Naive B cell (primary cell): ENCODE results near the gene C2orf76. TPM values are rescaled to one million over a fixed set of nuclear protein-coding genes. Genes with fewer than 3 reads are reported as not detected.
"Not testable (repeated sequence)": the region's sequence is repeated elsewhere in the genome, so short reads cannot be mapped to it uniquely, and the experiment has no call there.

Experiments
- ATAC-seq, 2 donors: fragments of 150-1000 bp; cut with Tn5 transposase; 2 replicates each; pipeline ENCODE4 v1.10.0; 2021; ENCODE audit warnings: low read depth in 2 of 2, mild to moderate bottlenecking in 2 of 2, moderate library complexity in 2 of 2
- DNase-seq: peaks from one replicate; pipeline ENCODE4 v3.0.0; 2022
- H3K27ac Mint-ChIP-seq, 6 donors: one replicate each; pipeline ENCODE4 v1.8.0; 2020 to 2022; ENCODE audit warnings: mild to moderate bottlenecking in 6 of 6, mixed read lengths in 6 of 6, moderate library complexity in 5 of 6, inconsistent platforms in 2 of 6
- H3K27me3 Mint-ChIP-seq, 3 donors: one replicate each; pipeline ENCODE4 v1.8.0; 2021 to 2022; ENCODE audit warnings: mixed read lengths in 3 of 3, mild to moderate bottlenecking in 1 of 3
- H3K36me3 Mint-ChIP-seq, 2 donors: one replicate each; pipeline ENCODE4 v1.8.0; 2020 to 2022; ENCODE audit warnings: mixed read lengths in 2 of 2, inconsistent platforms in 1 of 2, mild to moderate bottlenecking in 1 of 2
- H3K4me1 Mint-ChIP-seq, 3 donors: one replicate each; pipeline ENCODE4 v1.8.0; 2020 to 2022; ENCODE audit warnings: mixed read lengths in 3 of 3, inconsistent platforms in 1 of 3, mild to moderate bottlenecking in 1 of 3, moderate library complexity in 1 of 3
- H3K4me3 Mint-ChIP-seq, 8 donors: one replicate each; pipeline ENCODE4 v1.8.0; 2020 to 2022; ENCODE audit warnings: mild to moderate bottlenecking in 8 of 8, mixed read lengths in 8 of 8, moderate library complexity in 8 of 8, inconsistent platforms in 2 of 8
- H3K9me3 Mint-ChIP-seq, 7 donors: one replicate each; pipeline ENCODE4 v1.8.0; 2020 to 2022; ENCODE audit warnings: mixed read lengths in 7 of 7, mild to moderate bottlenecking in 5 of 7, inconsistent platforms in 2 of 7, moderate library complexity in 1 of 7
- polyA plus RNA-seq, 6 donors: library from polyadenylated mRNA; unstranded; fragments of 300-500 nt; fragmentation: Illumina TruSeq; gene quantifications; one replicate each; pipeline ENCODE4 v1.2.3, GENCODE V29; 2021; ENCODE audit warnings: low read depth in 6 of 6

Gene C2orf76
- polyA plus RNA-seq, 6 donors from 2014 or later = 19.2 to 29.0 (median 25.2) TPM

DNA sequence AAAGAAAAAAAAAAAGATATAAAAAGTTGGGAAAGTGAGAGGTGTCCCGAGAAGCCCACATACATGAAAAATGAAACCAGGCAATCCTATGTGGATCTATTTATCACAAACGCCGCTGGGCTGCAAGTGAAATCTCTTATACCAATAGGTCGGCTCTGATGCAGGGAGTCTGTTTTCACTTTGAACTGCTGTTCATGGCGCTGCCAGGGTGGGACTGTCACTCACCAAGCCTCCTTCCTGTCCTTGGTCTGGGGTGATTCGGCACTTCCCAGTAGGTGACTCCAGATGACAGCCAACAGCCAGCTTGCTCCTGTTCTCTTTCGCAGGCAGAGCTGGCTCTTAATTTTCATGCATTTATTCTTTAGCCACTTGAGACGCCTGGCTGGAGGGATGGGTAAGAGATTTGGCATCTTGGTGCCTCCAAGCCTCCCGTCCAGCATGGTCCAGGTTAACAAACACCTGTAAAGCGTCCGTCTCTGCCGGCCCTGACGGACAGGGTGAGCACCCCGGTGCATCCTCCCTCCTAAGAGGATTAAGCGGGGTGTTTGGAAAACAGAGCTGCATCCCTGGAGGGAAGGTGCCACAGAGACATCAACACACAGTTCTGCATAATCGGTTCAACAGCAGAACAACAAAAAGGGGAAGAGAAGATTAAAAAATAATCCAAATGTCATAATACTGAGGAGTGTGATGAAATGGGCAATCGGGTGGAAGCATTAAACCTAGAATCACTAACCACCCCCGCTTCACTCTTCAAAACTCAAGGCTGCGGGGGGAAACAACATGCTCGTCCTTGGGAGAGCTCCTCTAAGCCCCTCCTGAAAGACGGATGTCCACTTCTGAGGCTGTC is 84.3 kb downstream of the C2orf76 start:
- no peak overlapping the region for H3K4me3 Mint-ChIP-seq
- no peaks in the 10 kb centered on the region for H3K27me3 Mint-ChIP-seq
- H3K4me1 Mint-ChIP-seq = peaks cover 0 to 3% (median 0%) of the 10 kb centered on the region in 3 donors
- DNase-seq (no peak), ATAC-seq (no peak)
- H3K27ac Mint-ChIP-seq = peak overlapping the region in 1 of 6 donors; percentile 13
- no peaks in the 10 kb centered on the region for H3K36me3 Mint-ChIP-seq
- H3K9me3 Mint-ChIP-seq = peaks cover 0 to 5% (median 0%) of the 10 kb centered on the region in 7 donors

DNA sequence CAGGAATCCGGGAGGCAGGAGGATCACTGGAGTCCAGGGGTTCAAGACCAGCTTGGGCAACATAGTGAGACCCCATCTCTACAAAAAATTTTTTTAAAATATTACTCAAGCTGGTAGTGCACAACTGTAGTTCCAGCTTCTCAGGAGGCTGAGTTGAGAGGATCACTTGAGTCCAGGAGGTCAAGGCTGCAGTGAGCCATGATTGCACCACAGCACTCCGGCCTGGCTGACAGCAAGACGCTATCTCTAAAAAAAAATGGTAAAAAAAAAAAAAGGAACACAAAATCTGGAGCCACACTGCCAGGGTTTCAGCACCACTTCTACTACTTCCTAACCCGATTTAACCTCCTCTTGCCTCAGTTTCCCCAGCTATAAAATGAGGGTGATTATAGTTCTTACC is 86.0 kb downstream of the C2orf76 start:
- no peak overlapping the region for H3K27ac Mint-ChIP-seq
- H3K9me3 Mint-ChIP-seq = peaks cover 0 to 5% (median 0%) of the 10 kb centered on the region in 7 donors
- H3K4me3 Mint-ChIP-seq = no peak overlapping the region
- DNase-seq = no peak
- no peaks in the 10 kb centered on the region for H3K27me3 Mint-ChIP-seq
- peaks cover 0 to 3% (median 0%) of the 10 kb centered on the region in 3 donors for H3K4me1 Mint-ChIP-seq
- no peaks in the 10 kb centered on the region for H3K36me3 Mint-ChIP-seq
- ATAC-seq = no peak

DNA sequence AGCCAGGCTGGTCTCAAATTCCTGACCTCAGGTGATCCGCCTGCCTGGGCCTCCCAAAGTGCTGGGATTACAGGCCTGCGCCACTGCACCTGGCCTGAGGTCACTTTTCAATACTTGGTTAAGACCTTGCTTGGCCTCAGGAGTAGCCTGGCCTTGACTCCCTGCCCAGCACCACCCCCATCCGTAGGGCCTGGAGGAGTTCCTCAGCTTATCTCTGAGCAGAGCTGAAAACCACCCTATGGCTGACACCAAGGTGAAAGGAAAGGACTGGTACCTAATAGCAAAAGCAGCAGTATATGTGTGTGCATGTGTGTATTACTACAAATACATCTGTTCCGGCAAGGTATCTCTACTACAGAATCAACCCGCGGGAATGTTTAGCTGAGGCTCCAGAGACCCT is 87.0 kb downstream of the C2orf76 start:
- H3K27ac Mint-ChIP-seq = no peak overlapping the region

DNA sequence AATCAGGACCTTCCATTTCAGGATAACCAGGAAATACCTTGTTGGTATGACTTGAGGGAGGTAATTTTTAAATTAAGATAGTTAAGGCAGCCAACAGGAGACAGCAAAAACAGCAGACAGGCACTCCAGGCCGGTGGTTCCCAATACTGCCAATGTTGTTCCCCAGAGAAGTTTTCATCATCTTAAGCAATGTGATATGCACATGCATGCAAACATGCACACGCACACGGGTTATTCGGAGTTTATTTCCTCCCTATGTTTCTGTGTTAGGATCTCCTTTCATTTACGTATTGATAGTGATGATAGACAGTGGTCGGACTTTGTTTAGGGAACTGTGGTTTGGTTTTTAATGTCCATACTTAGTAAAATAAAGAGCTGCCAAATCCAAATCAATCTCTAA is 87.7 kb downstream of the C2orf76 start:
- Mint-ChIP-seq H3K36me3 (no peaks in the 10 kb centered on the region), H3K4me3 (no peak overlapping the region), H3K4me1 (peaks cover 0 to 3% (median 0%) of the 10 kb centered on the region in 3 donors), H3K27ac (peak overlapping the region in 1 of 6 donors; percentile 63), H3K9me3 (peaks cover 0 to 5% (median 0%) of the 10 kb centered on the region in 7 donors), H3K27me3 (no peaks in the 10 kb centered on the region)
- ATAC-seq (no peak), DNase-seq (no peak)

More for the DNA sequence above, 87.0 kb downstream of the C2orf76 start:
- no peak for ATAC-seq
- Mint-ChIP-seq H3K4me3 (no peak overlapping the region), H3K4me1 (peaks cover 0 to 3% (median 0%) of the 10 kb centered on the region in 3 donors), H3K27me3 (no peaks in the 10 kb centered on the region), H3K36me3 (no peaks in the 10 kb centered on the region), H3K9me3 (peaks cover 0 to 5% (median 0%) of the 10 kb centered on the region in 7 donors)
- DNase-seq = no peak

DNA sequence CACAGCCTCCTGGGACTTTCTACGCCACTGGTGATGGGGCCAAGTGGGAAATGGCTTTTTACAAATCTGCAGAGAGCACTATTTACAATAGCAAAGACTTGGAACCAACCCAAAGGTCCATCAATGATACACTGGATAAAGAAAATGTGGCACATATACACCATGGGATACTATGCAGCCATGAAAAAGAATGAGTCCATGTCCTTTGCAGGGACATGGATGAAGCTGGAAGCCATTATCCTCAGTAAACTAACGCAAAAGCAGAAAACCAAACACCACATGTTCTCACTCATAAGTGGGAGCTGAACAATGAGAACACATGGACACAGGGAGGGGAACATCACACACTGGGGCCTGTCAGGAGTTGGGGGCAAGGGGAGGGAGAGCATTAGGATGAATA is 88.2 kb downstream of the C2orf76 start:
- not testable (repeated sequence) for DNase-seq, H3K9me3 Mint-ChIP-seq, H3K4me1 Mint-ChIP-seq, ATAC-seq, H3K27me3 Mint-ChIP-seq, H3K4me3 Mint-ChIP-seq, H3K36me3 Mint-ChIP-seq
- H3K27ac Mint-ChIP-seq = peak overlapping the region in 1 of 6 donors; percentile 63

DNA sequence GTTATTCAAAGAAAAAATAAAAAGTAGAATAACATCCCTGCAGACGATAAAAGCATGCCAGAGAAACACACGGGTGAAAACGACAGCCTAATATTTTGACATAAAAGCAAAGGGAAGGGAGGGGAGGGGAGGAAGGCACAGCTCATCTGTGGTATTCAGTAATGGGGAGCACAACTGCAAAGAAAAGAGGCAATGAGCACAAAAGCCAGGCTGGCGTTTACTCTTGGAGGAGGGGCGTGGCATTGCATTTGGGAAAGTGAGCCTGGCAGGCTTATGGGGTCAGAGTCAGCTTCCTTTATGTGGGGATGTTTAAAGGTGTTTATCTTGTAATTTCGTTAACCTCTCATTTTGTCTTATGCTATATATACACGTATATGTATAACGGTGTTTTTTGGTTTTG is 89.8 kb downstream of the C2orf76 start:
- peaks cover 0 to 3% of the 10 kb centered on the region in 2 donors for H3K36me3 Mint-ChIP-seq
- DNase-seq (no peak), ATAC-seq (no peak)
- no peak overlapping the region for H3K4me3 Mint-ChIP-seq
- peaks cover 0 to 6% (median 0%) of the 10 kb centered on the region in 3 donors for H3K27me3 Mint-ChIP-seq
- H3K27ac Mint-ChIP-seq = no peak overlapping the region
- peaks cover 0 to 10% (median 7%) of the 10 kb centered on the region in 7 donors for H3K9me3 Mint-ChIP-seq
- peaks cover 0 to 3% (median 0%) of the 10 kb centered on the region in 3 donors for H3K4me1 Mint-ChIP-seq

DNA sequence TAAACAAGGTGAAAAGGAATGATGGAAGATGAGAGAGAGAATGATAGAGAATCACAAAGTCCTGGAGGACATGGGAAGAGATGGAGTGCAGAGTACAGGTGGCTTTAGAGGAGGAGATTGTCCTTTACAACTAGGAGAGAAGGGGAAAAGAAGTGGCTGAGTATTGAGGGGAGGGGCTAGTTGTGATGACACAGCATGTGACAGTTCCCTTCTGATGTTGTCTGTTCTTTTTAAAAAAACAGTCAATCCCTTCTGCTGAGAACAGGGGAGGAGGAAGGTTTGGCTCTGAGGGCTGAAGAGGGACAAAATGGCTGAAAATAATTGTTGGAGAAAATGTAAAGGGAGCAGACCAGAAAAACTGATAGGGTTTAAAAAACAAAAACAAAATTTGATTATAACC is 99.0 kb downstream of the C2orf76 start:
- Mint-ChIP-seq H3K9me3 (peaks cover 0 to 35% (median 6%) of the 10 kb centered on the region in 7 donors), H3K4me3 (no peak overlapping the region), H3K27ac (peak overlapping the region in 2 of 6 donors; percentile 60 to 87), H3K36me3 (peaks cover 0 to 4% of the 10 kb centered on the region in 2 donors), H3K27me3 (peaks cover 0 to 3% (median 1%) of the 10 kb centered on the region in 3 donors), H3K4me1 (no peaks in the 10 kb centered on the region)
- ATAC-seq (no peak), DNase-seq (no peak)

DNA sequence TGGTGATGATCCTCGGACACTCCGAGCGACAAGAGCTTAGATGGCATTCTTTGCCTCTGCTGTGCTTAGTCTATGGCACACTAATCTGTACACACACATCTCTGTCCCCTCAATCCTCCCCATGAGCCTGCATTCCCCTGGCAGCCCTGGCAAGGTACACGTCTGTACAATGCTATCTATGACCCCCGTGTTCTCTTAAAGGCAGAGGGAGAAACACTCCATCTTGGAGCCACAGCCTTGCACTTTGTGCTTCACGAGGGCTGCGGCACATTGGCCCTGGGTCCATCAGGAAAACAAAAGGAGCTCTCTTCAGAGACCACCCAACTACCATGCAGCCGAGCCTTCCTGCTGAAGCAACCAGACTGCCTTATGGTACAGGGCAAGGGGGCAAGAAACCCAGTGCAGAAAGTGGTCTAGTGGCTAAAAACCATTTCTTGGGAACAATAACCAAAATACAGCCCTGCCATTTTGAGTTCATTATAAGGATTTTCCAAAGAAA is 100.5 kb downstream of the C2orf76 start:
- Mint-ChIP-seq H3K9me3 (peaks cover 0 to 25% (median 5%) of the 10 kb centered on the region in 7 donors), H3K36me3 (no peaks in the 10 kb centered on the region), H3K4me3 (no peak overlapping the region), H3K27me3 (peaks cover 0 to 3% (median 0%) of the 10 kb centered on the region in 3 donors), H3K27ac (no peak overlapping the region), H3K4me1 (no peaks in the 10 kb centered on the region)
- no peak for ATAC-seq
- DNase-seq = no peak

DNA sequence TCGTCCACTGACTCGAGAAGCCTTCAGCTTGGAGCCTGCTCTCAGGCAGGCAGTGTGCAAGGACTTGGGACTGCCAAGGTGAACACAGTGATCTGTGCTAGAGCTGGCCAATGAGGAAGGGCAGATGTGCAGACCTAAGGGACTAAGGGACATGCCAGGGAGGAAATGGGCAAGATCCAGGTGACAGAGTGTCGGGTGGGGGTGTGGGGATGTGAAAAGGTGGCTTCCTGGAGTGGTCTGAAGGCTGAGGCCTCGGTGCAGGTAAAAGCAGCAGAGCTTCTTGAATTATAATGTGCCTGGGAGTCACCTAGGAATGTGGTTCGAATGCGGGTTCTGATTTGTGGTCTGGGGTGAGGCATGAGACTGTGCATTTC is 101.0 kb downstream of the C2orf76 start:
- peaks cover 0 to 24% (median 4%) of the 10 kb centered on the region in 7 donors for H3K9me3 Mint-ChIP-seq
- DNase-seq (no peak), ATAC-seq (no peak)
- H3K27ac Mint-ChIP-seq = no peak overlapping the region
- H3K36me3 Mint-ChIP-seq = no peaks in the 10 kb centered on the region
- H3K4me1 Mint-ChIP-seq = no peaks in the 10 kb centered on the region
- H3K4me3 Mint-ChIP-seq = no peak overlapping the region
- peaks cover 0 to 3% (median 0%) of the 10 kb centered on the region in 3 donors for H3K27me3 Mint-ChIP-seq

DNA sequence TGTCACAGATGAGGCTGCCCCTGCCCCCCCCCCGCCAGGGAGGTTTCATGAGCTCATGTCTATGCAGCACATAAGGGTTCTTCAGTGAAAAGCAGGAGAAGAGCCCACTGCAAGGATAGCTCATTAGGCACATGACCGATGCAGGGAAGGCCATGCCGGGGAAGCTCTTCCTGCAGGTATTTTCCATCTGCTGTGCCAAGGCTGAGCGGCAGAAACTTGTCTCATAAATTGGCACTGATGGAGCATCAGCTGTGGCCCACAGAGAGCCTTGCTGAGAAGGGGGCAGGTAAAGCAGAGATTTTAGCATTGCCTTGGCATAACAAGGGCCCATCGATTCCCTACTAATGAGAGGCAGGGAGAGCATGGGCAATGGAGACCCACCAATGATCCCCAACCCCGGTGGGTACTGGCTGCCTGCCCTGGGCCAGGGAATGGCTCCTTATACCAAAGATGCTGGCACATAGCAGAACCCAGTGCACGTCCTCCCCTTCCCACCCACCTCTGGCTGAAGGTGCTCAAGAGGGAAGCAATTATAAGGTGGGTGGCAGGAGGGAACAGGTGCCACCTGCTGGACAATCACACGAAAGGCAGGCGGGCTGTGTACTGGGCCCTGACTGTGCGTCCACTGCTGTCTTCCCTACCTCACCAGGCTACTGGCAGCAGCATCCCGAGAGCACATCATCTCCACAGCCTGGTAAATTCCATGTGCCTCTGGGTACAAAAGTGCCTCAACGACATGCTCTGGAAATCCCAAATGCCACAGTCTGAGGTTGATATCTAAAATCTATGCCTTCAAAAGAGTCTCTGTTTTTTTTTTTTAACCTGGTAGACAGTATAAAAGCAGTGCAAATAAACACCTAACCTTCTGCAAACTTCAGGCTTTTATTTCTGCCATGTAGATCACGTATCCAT is 101.6 kb downstream of the C2orf76 start:
- no peak overlapping the region for H3K27ac Mint-ChIP-seq
- H3K36me3 Mint-ChIP-seq = no peaks in the 10 kb centered on the region
- DNase-seq (no peak), ATAC-seq (peak; percentile 38 to 39)
- no peaks in the 10 kb centered on the region for H3K4me1 Mint-ChIP-seq
- H3K4me3 Mint-ChIP-seq = no peak overlapping the region
- peaks cover 0 to 19% (median 4%) of the 10 kb centered on the region in 7 donors for H3K9me3 Mint-ChIP-seq
- peaks cover 0 to 3% (median 0%) of the 10 kb centered on the region in 3 donors for H3K27me3 Mint-ChIP-seq

DNA sequence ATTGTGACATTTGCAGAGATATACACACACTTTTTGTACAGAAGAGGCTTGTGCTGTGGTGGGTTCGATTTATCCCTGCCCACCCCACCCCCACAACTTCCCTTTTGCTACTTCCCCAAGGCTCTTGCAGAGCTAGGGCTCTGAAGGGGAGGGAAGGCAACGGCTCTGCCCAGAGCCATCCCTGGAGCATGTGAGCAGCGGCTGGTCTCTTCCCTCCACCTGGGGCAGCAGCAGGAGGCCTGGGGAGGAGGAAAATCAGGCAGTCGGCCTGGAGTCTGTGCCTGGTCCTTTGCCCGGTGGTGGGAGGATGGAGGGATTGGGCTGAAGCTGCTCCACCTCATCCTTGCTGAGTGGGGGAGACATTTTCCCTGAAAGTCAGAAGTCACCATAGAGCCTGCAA is 103.0 kb downstream of the C2orf76 start:
- Mint-ChIP-seq H3K9me3 (peaks cover 0 to 5% (median 0%) of the 10 kb centered on the region in 7 donors), H3K27ac (peak overlapping the region in 1 of 6 donors; percentile 59), H3K4me1 (no peaks in the 10 kb centered on the region), H3K4me3 (no peak overlapping the region), H3K36me3 (no peaks in the 10 kb centered on the region), H3K27me3 (peaks cover 0 to 3% (median 0%) of the 10 kb centered on the region in 3 donors)
- DNase-seq (no peak), ATAC-seq (no peak)

DNA sequence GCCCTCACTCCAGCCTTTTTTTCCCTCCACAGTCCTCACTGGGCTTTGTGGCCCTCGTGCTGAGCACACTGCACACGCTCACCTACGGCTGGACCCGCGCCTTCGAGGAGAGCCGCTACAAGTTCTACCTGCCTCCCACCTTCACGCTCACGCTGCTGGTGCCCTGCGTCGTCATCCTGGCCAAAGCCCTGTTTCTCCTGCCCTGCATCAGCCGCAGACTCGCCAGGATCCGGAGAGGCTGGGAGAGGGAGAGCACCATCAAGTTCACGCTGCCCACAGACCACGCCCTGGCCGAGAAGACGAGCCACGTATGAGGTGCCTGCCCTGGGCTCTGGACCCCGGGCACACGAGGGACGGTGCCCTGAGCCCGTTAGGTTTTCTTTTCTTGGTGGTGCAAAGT is 103.6 kb downstream of the C2orf76 start:
- no peak overlapping the region for H3K27ac Mint-ChIP-seq

DNA sequence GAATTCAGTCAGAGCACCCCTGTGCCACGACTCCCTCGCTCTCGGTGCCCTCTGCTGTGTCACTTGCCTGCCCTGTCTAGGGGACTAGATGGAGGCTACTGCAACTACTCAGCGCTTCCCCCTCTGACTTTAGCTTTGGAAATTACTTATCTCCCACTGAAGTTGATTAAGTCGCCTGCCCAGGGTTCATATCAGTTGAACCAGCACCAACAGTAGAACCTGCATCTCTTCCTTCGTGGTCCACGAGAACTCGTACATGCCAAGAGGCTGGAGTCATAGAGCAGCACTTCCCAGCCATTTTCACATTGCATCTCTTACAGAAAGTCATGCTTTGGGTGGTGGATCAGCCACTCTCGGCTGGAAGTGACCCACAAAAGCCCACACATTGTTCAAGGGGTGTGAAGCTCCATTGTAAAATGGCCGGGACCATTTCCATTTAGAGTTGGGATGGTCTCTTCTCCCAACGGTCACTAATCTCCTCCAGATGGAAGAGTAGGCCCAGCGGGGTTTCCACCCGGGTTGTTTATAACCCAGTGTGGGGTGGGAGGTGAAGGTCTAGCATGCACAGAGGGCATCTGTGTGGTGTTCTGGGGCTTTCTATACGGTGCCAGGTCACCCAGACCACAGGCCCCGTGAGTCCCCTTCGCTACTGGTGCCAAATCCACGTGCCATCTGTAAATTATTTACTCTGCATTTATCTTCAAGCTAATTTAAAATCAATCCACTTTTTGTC is 105.0 kb downstream of the C2orf76 start:
- DNase-seq (no peak), ATAC-seq (no peak)
- H3K4me3 Mint-ChIP-seq = peak overlapping the region in 1 of 8 donors; percentile 1
- H3K4me1 Mint-ChIP-seq = no peaks in the 10 kb centered on the region
- H3K36me3 Mint-ChIP-seq = no peaks in the 10 kb centered on the region
- H3K9me3 Mint-ChIP-seq = no peaks in the 10 kb centered on the region
- H3K27me3 Mint-ChIP-seq = peaks cover 0 to 3% (median 0%) of the 10 kb centered on the region in 3 donors
- H3K27ac Mint-ChIP-seq = no peak overlapping the region

More for the DNA sequence above, 103.6 kb downstream of the C2orf76 start:
- H3K27me3 Mint-ChIP-seq = peaks cover 0 to 3% (median 0%) of the 10 kb centered on the region in 3 donors
- no peak overlapping the region for H3K4me3 Mint-ChIP-seq
- H3K4me1 Mint-ChIP-seq = no peaks in the 10 kb centered on the region
- H3K36me3 Mint-ChIP-seq = no peaks in the 10 kb centered on the region
- no peaks in the 10 kb centered on the region for H3K9me3 Mint-ChIP-seq
- no peak for ATAC-seq
- no peak for DNase-seq
